HG03354 (cell line): ENCODE results near the gene OCA2.

Experiments
- ATAC-seq: cut with Tn5 transposase; IDR thresholded peaks from one replicate; pipeline ENCODE4 v1.9.1; 2021; ENCODE audit warnings: mild to moderate bottlenecking; ENCODE audit not compliant: unreplicated experiment, poor library complexity, severe bottlenecking

The OCA2 gene

GRCh38 chr15:27906802-27907201, 192.3 kb downstream of the OCA2 start:
- no peak for ATAC-seq

- no peak for ATAC-seq
Measured at GRCh38 chr15:27903405-27903804, 195.7 kb downstream of the OCA2 start.

- ATAC-seq, result no peak
Measured at GRCh38 chr15:27902680-27903385, 196.3 kb downstream of the OCA2 start.

GRCh38 chr15:27899583-27900285, 199.4 kb downstream of the OCA2 start:
- ATAC-seq, result no peak

GRCh38 chr15:27897481-27897880, 201.6 kb downstream of the OCA2 start:
- ATAC-seq, result no peak

GRCh38 chr15:27894645-27895044, 204.5 kb downstream of the OCA2 start:
- no peak for ATAC-seq

GRCh38 chr15:27889258-27889657, 209.9 kb downstream of the OCA2 start:
- ATAC-seq, result no peak

- no peak for ATAC-seq
Measured at GRCh38 chr15:27885201-27885600, 213.9 kb downstream of the OCA2 start.

- no peak for ATAC-seq
Measured at GRCh38 chr15:27884726-27885125, 214.4 kb downstream of the OCA2 start.

GRCh38 chr15:27878841-27879240, 220.3 kb downstream of the OCA2 start:
- no peak for ATAC-seq

- no peak for ATAC-seq
Measured at GRCh38 chr15:27873828-27874227, 225.3 kb downstream of the OCA2 start.

GRCh38 chr15:27873039-27873438, 226.1 kb downstream of the OCA2 start:
- no peak for ATAC-seq

GRCh38 chr15:27872355-27872754, 226.8 kb downstream of the OCA2 start:
- ATAC-seq, result no peak

GRCh38 chr15:27871902-27872260, 227.2 kb downstream of the OCA2 start:
- no peak for ATAC-seq

GRCh38 chr15:27871078-27871901, 227.8 kb downstream of the OCA2 start:
- ATAC-seq, result no peak

- ATAC-seq, result no peak
Measured at GRCh38 chr15:27870320-27870719, 228.8 kb downstream of the OCA2 start.

- ATAC-seq, result no peak
Measured at GRCh38 chr15:27869697-27870281, 229.3 kb downstream of the OCA2 start.

- ATAC-seq, result no peak
Measured at GRCh38 chr15:27868828-27869404, 230.2 kb downstream of the OCA2 start.

- no peak for ATAC-seq
Measured at GRCh38 chr15:27867861-27868260, 231.3 kb downstream of the OCA2 start.
